Mammary epithelial cell (primary cell): ENCODE results near the gene PIK3IP1.

ENCODE experiments used
- CTCF ChIP-seq, 2 donors: IDR thresholded peaks in 1 of 2; conservative IDR thresholded peaks in 1 of 2; 2 replicates each; pipeline ENCODE4 v1.5.1; 2011 to 2012; ENCODE audit warnings: inconsistent platforms in 2 of 2, low read length in 2 of 2, mild to moderate bottlenecking in 2 of 2, control low read depth in 1 of 2, low read depth in 1 of 2; ENCODE audit not compliant: insufficient read depth in 1 of 2; ENCODE audit errors: extremely low read depth in 1 of 2
- EZH2 ChIP-seq: IDR thresholded peaks from 2 replicates; pipeline ENCODE4 v1.6.1; 2012; ENCODE audit warnings: low read length, inconsistent platforms, borderline replicate concordance

DNA sequence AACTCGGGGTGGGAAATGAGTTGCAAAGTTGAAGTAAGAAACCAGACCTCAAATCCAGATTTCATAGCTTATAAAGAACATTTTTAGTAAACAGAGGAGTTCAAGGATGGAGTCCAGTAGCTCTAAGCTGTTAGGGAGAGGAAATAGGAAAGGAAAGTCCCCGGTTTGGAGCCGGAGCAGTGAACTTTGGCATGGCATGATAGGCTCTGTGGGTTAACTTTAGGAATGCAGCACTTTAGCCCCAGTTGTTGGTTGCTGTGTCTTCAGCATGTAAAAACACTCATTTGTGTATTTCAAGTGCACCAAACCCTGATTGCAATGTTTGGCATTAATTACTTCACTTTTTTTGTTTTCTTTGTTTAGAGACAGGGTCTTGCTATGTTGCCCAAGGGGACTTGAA lies 8.6 kb upstream of the PIK3IP1 start:
- no peak for TF ChIP-seq EZH2
- no peak for TF ChIP-seq CTCF (conservative IDR thresholded peaks at IDR 0.05 in 1 of 2, IDR thresholded peaks at IDR 0.05 in 1 of 2; ENCODE audit: extremely low read depth in 1 of 2, insufficient read depth in 1 of 2, low read depth in 1 of 2, low read length in 2 of 2)
